Keratinocyte (primary cell): ENCODE data around the gene RIT1. TPM values are rescaled to one million over a fixed set of nuclear protein-coding genes. Genes with fewer than 3 reads are reported as not detected.

Source experiments
- DNase-seq: peaks from one replicate; pipeline ENCODE4 v3.0.0-alpha.2; 2011; ENCODE audit warnings: low read depth, missing footprints, low spot score
- FAIRE-seq: peaks from 2 replicates; lab custom pipeline; 2011; peaks lifted over from hg19 to GRCh38; lab: Jason Lieb, UNC
- H2AFZ ChIP-seq: 2 replicates; pipeline ENCODE4 v1.6.0; 2012; ENCODE audit warnings: low read length, control low read depth, inconsistent platforms; ENCODE audit not compliant: control insufficient read depth
- H3K27ac ChIP-seq: 2 replicates; pipeline ENCODE4 v1.5.1; 2011; ENCODE audit warnings: low read length; ENCODE audit not compliant: control insufficient read depth, insufficient read depth
- H3K27me3 ChIP-seq: 3 replicates; pipeline ENCODE4 v1.6.0; 2011; ENCODE audit warnings: low read length; ENCODE audit not compliant: control insufficient read depth, insufficient read depth; ENCODE audit errors: extremely low read depth
- H3K36me3 ChIP-seq, 2 experiments: 2 replicates in 1 of 2; 3 replicates in 1 of 2; pipeline ENCODE4 v1.5.1; 2011; ENCODE audit warnings: low read length in 2 of 2, mild to moderate bottlenecking in 1 of 2; ENCODE audit not compliant: control insufficient read depth in 2 of 2, insufficient read depth in 2 of 2; ENCODE audit errors: extremely low read depth in 1 of 2
- H3K4me1 ChIP-seq: 3 replicates; pipeline ENCODE4 v1.5.1; 2011; ENCODE audit warnings: low read length; ENCODE audit not compliant: control insufficient read depth, insufficient read depth; ENCODE audit errors: extremely low read depth
- H3K4me2 ChIP-seq: 3 replicates; pipeline ENCODE4 v1.6.0; 2011; ENCODE audit warnings: low read depth, low read length; ENCODE audit not compliant: control insufficient read depth, insufficient read depth; ENCODE audit errors: extremely low read depth
- H3K4me3 ChIP-seq, 3 experiments: fragments of 200-600 bp in 1 of 3; sonication (generic) in 1 of 3; 2 replicates in 2 of 3; 3 replicates in 1 of 3; pipeline ENCODE4 v1.5.1; 2011 to 2016; ENCODE audit warnings: low read length in 3 of 3, mild to moderate bottlenecking in 3 of 3, control low read depth in 2 of 3, inconsistent platforms in 1 of 3, low read depth in 1 of 3, mixed read lengths in 1 of 3, mixed run types in 1 of 3, moderate library complexity in 1 of 3; ENCODE audit not compliant: control insufficient read depth in 2 of 3, insufficient read depth in 2 of 3; ENCODE audit errors: extremely low read depth in 1 of 3
- H3K79me2 ChIP-seq: 2 replicates; pipeline ENCODE4 v1.6.0; 2012; ENCODE audit warnings: low read length; ENCODE audit not compliant: control insufficient read depth, insufficient read depth
- H3K9ac ChIP-seq: 3 replicates; pipeline ENCODE4 v1.6.0; 2011; ENCODE audit warnings: low read length; ENCODE audit not compliant: control insufficient read depth, insufficient read depth; ENCODE audit errors: extremely low read depth
- H3K9me1 ChIP-seq: 3 replicates; pipeline ENCODE4 v1.6.0; 2011; ENCODE audit warnings: low read length; ENCODE audit not compliant: control insufficient read depth, insufficient read depth; ENCODE audit errors: extremely low read depth
- H3K9me3 ChIP-seq: 2 replicates; pipeline ENCODE4 v1.5.1; 2012; ENCODE audit warnings: low read depth, low read length; ENCODE audit not compliant: control insufficient read depth
- H4K20me1 ChIP-seq: 3 replicates; pipeline ENCODE4 v1.6.0; 2011; ENCODE audit warnings: low read length; ENCODE audit not compliant: control insufficient read depth, insufficient read depth; ENCODE audit errors: extremely low read depth
- CTCF ChIP-seq, 3 experiments: IDR thresholded peaks in 1 of 3; conservative IDR thresholded peaks in 1 of 3; optimal IDR thresholded peaks in 1 of 3; 2 replicates in 2 of 3; 3 replicates in 1 of 3; pipeline versions ENCODE3 to v1.5.1; 2011; ENCODE audit warnings: low read length in 3 of 3, mild to moderate bottlenecking in 3 of 3, moderate library complexity in 2 of 3, control low read depth in 1 of 3, inconsistent platforms in 1 of 3; ENCODE audit not compliant: insufficient read depth in 2 of 3; ENCODE audit errors: extremely low read depth in 1 of 3
- EZH2 ChIP-seq: IDR thresholded peaks from one replicate; pipeline ENCODE4 v1.6.1; 2012; ENCODE audit warnings: inconsistent platforms, mild to moderate bottlenecking, low read length, moderate library complexity
- dilution Hi-C: fragments of 300-500 bp; cut with MboI; formaldehyde crosslinking; loops from one replicate; pipeline ENCODE4 v1.7.0; 2020; ENCODE audit warnings: low sequenced_read_pairs; ENCODE audit not compliant: extremely low pct_ligation_motif_present
- polyA plus RNA-seq, 5 experiments: library from polyadenylated mRNA; depleted of rRNA in 3 of 5; stranded (reverse) in 3 of 5; stranded (forward) in 1 of 5; unstranded in 1 of 5; fragments of >200 nt; gene quantifications; 1 replicate in 1 of 5; 2 replicates in 3 of 5; 3 replicates in 1 of 5; pipeline versions ENCODE4 v1.2.1 to v1.2.3, GENCODE V29; 2011 to 2012; ENCODE audit warnings: missing spikeins in 2 of 5, low read depth in 1 of 5, low replicate concordance in 1 of 5

The RIT1 gene
- polyA plus RNA-seq, 1 donor (not counting 4 experiments of a cell fraction or from before 2014, with no cell fraction given): 33.5 TPM

- Histone ChIP-seq H3K4me3 (peak overlapping the region; percentile 87 to 97 (median 93)), H3K9ac (peak overlapping the region; percentile 66), H3K27ac (peak overlapping the region; percentile 96), H3K9me1 (peaks cover 3% of the 10 kb centered on the region), H3K36me3 (peaks cover 8 to 32% of the 10 kb centered on the region in 2 experiments), H3K27me3 (no peaks in the 10 kb centered on the region), H3K4me1 (peaks cover 38% of the 10 kb centered on the region), H3K79me2 (peaks cover 59% of the 10 kb centered on the region), H3K9me3 (no peaks in the 10 kb centered on the region), H2AFZ (no peak overlapping the region), H4K20me1 (peaks cover 5% of the 10 kb centered on the region), H3K4me2 (peak overlapping the region; percentile 88)
- DNase-seq (no peak), FAIRE-seq (no peak)
- no peak for TF ChIP-seq CTCF (optimal IDR thresholded peaks at IDR 0.05 in 1 of 3, IDR thresholded peaks at IDR 0.05 in 1 of 3, conservative IDR thresholded peaks at IDR 0.05 in 1 of 3; ENCODE audit: extremely low read depth in 1 of 3, insufficient read depth in 2 of 3, low read length in 3 of 3)
- no peak for TF ChIP-seq EZH2
- dilution Hi-C loops: no loop called here
Measured at GRCh38 chr1:155932487-155932886, 21.3 kb upstream of the RIT1 start.

- no peak for TF ChIP-seq EZH2
- no peak for TF ChIP-seq CTCF (optimal IDR thresholded peaks at IDR 0.05 in 1 of 3, IDR thresholded peaks at IDR 0.05 in 1 of 3, conservative IDR thresholded peaks at IDR 0.05 in 1 of 3; ENCODE audit: extremely low read depth in 1 of 3, insufficient read depth in 2 of 3, low read length in 3 of 3)
- no peaks in the 10 kb centered on the region for H3K9me3 ChIP-seq
- peak overlapping the region; percentile 12 to 93 (median 87) for H3K4me3 ChIP-seq
- H3K4me2 ChIP-seq: peak overlapping the region; percentile 88
- peaks cover 38% of the 10 kb centered on the region for H3K4me1 ChIP-seq
- H3K27ac ChIP-seq: peak overlapping the region; percentile 96
- H3K27me3 ChIP-seq: no peaks in the 10 kb centered on the region
- H3K9me1 ChIP-seq: peaks cover 3% of the 10 kb centered on the region
- peaks cover 5% of the 10 kb centered on the region for H4K20me1 ChIP-seq
- peak overlapping the region; percentile 66 for H3K9ac ChIP-seq
- dilution Hi-C loops: no loop called here
- H2AFZ ChIP-seq: no peak overlapping the region
- DNase-seq (no peak), FAIRE-seq (no peak)
- H3K36me3 ChIP-seq: peaks cover 9 to 36% of the 10 kb centered on the region in 2 experiments
- peaks cover 62% of the 10 kb centered on the region for H3K79me2 ChIP-seq
Measured at GRCh38 chr1:155932081-155932480, 20.9 kb upstream of the RIT1 start.
